ENCODE results near the gene CHMP2A. TPM values are rescaled to one million over a fixed set of nuclear protein-coding genes. Genes with fewer than 3 reads are reported as not detected.

Gene CHMP2A
- total RNA-seq, 1 donor from 2014 or later: 137 TPM

DNA sequence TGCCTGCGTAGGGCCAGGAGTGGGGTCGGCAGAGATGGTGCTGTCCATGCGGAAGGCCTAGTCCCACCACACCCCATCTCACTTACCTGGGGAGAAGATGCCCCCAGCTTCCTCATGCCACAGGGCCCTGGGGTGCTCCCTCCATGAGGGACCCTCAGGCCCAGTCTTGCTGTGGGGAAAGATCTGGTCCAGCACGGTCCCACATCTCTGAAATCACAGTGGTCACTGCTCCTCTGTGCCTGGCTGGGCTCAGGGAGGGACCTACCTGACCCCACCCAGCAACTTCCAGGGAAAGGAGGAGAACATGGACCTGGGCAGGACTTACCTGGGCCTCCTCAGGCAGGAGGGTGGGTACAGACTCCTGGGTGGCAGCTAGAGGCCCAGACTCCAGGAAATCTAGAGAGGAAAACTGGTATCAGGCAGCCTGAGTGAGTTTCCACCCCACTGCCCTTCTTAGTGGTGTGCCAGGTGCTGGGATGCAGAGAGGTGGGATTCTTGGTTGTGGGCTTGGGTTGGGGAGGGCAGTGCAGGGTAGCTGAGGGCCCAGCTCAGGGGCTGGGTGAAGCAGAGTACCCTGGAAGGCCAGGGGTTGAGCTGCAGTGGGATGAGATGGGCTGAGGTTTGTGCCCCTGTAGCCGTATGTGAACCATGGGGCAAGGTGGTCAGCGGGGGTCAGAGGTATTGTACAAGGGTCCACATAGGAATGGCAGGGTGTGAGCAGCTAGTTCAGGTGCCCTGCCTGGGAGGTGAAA lies 14.5 kb upstream of the CHMP2A start:
- DNase-seq (ENCODE audit: low read depth): no peak
- H3K4me3 ChIP-seq (ENCODE audit: low read depth, low read length): no peak overlapping the region
- TF ChIP-seq, protein P1, sequence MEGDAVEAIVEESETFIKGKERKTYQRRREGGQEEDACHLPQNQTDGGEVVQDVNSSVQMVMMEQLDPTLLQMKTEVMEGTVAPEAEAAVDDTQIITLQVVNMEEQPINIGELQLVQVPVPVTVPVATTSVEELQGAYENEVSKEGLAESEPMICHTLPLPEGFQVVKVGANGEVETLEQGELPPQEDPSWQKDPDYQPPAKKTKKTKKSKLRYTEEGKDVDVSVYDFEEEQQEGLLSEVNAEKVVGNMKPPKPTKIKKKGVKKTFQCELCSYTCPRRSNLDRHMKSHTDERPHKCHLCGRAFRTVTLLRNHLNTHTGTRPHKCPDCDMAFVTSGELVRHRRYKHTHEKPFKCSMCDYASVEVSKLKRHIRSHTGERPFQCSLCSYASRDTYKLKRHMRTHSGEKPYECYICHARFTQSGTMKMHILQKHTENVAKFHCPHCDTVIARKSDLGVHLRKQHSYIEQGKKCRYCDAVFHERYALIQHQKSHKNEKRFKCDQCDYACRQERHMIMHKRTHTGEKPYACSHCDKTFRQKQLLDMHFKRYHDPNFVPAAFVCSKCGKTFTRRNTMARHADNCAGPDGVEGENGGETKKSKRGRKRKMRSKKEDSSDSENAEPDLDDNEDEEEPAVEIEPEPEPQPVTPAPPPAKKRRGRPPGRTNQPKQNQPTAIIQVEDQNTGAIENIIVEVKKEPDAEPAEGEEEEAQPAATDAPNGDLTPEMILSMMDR (conservative IDR thresholded peaks at IDR 0.05; ENCODE audit: low read depth, low read length): no peak

DNA sequence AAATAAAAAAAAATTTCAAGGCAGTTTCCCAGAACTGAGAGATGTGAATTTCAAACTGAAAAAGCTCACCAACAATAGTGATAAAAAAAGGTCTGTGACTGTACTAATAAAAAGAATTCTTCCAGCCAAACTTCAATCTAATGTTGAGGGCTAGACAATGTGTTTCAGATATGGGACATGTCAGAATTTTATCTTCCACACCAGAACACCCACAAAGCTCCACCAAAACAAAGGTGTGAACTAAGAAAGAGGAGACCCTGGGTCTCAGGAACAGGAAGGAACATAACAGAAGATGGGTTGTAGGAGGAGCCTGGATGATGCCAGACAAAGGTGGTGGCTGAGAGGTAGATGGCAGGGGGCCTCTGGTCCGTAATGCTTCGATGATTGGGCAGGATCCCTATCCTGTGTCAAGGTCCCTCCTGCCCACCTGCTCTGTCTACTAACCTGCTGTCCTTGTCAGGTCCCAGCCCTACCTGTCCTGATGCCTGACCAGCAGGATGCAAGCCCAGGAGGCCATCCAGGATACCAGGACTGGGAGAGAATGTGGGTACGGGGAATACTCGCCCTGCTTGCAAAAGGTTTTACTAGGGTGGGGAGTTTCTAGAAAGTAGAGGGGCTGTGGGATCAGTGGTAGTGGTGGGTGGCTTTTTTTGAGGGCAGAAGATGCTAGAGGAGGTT lies 13.7 kb upstream of the CHMP2A start:
- no peak for DNase-seq (ENCODE audit: low read depth)
- TF ChIP-seq, protein P1 (conservative IDR thresholded peaks at IDR 0.05; ENCODE audit: low read depth, low read length): no peak
- no peak overlapping the region for H3K4me3 ChIP-seq (ENCODE audit: low read depth, low read length)

DNA sequence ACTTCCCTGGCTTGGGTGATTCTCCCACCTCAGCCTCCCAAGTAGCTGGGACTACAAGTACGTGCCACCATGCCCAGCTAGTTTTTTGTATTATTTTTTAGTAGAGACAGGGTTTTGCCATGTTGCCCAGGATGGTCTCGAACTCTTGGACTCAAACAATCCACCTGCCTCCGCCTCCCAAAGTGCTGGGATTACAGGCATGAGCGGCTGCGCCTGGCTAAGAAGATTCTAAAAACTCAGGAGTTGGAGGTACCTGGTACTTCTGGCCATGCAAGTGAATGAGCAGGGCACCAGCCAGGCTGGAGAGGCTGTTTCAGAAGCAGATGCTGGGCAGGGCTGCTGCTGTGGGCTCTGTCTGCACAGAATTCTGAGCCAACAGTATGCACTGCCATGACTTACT lies 12.1 kb upstream of the CHMP2A start:
- TF ChIP-seq, protein P1 (conservative IDR thresholded peaks at IDR 0.05; ENCODE audit: low read depth, low read length): no peak
- H3K4me3 ChIP-seq (ENCODE audit: low read depth, low read length): no peak overlapping the region
- DNase-seq (ENCODE audit: low read depth): no peak

DNA sequence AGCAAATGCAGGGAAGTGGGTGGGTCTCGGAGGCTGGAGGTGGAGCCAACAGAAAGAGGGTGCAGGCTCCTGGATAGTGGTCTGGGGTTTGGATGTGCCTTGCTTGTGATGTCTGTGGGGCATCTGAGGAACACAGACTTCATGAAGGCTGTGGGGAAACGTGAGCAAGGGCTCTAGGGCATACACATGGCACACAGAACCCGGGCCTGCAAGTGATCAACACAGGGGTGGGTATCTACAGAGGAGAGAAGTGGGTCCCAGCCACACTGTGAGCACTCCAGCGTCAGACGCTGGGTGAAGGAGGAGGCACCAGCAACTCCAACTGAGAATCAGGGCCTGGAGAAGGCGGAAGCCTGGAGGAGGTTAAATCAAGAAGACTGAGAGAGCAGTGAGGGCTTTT lies 8.9 kb upstream of the CHMP2A start:
- H3K4me3 ChIP-seq (ENCODE audit: low read depth, low read length): no peak overlapping the region
- TF ChIP-seq, protein P1 (conservative IDR thresholded peaks at IDR 0.05; ENCODE audit: low read depth, low read length): no peak
- DNase-seq (ENCODE audit: low read depth): no peak

DNA sequence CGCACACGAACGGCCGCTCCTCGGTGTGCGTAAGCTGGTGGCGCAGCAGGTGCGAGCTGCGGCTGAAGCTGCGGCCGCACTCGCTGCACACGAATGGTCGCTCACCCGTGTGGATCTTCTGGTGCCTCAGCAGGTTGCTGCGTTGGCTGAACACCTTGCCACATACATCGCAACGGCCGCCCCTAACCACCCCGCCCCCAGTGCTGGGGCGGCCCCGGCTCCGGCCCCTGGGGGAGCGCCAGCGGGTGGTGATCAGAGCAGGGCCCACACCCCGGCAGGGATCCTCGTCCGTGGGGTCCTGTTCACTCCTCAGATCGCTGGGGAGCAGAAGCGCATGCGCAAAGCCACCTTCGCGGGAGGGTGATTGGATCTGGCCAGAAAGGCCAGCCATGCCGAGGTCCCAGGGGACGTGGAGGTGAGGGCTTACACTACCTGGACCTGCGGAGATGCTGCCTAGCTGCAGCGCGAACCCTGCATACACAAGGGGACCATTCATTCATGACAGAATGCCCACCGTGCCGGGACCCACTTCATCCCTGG lies 8.2 kb upstream of the CHMP2A start:
- TF ChIP-seq, protein P1 (conservative IDR thresholded peaks at IDR 0.05; ENCODE audit: low read depth, low read length): no peak
- H3K4me3 ChIP-seq (ENCODE audit: low read depth, low read length): peak overlapping the region; percentile 44
- DNase-seq (ENCODE audit: low read depth): no peak

DNA sequence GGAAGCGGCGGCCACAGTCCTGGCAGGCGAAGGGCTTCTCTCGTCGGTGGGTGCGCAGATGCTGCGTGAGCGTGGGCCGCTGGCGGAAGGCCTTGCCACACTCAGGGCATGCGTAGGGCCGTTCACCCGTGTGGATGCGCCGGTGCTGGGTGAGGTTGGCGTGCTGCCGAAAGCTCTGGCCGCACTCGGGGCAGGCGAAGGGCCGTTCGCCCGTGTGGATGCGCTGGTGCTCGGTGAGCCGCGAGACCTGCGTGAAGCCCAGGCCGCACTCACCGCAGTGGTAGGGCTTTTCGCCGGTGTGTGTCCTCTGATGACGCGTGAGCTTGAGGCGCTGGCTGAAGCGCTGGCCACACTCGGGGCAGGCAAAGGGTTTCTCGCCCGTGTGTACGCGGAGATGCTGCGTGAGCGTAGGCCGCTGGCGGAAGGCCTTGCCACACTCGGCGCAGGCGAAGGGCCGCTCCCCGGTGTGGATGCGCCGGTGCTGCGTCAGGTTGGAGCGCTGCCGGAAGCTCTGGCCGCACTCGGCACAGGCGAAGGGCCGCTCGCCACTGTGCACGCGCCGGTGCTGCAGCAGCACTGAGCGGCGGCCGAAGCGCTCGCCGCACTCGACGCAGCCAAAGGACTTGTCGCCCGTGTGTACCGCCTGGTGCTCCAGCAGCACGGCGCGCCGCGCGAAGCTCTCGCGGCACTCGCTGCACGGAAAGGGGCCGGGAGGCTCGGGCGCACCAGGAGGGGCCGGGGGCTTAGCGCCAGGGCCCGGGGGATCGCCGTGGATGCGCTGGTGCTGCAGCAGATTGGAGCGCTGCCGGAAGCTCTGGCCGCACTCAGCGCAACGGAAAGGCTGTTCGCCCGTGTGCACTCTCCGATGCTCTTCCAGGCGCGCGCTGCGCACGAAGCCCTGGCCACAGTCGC lies 7.5 kb upstream of the CHMP2A start:
- TF ChIP-seq, protein P1 (conservative IDR thresholded peaks at IDR 0.05; ENCODE audit: low read depth, low read length): no peak
- peak overlapping the region; percentile 44 for H3K4me3 ChIP-seq (ENCODE audit: low read depth, low read length)
- no peak for DNase-seq (ENCODE audit: low read depth)

All from epithelial cell of proximal tubule (primary cell).